Measurements from ENCODE around the gene ZBTB16. TPM values are rescaled to one million over a fixed set of nuclear protein-coding genes. Genes with fewer than 3 reads are reported as not detected.

The ZBTB16 gene
- total and polyA plus RNA-seq, 2 experiments from 2014 or later, result 0.29 to 1.4 TPM

DNA sequence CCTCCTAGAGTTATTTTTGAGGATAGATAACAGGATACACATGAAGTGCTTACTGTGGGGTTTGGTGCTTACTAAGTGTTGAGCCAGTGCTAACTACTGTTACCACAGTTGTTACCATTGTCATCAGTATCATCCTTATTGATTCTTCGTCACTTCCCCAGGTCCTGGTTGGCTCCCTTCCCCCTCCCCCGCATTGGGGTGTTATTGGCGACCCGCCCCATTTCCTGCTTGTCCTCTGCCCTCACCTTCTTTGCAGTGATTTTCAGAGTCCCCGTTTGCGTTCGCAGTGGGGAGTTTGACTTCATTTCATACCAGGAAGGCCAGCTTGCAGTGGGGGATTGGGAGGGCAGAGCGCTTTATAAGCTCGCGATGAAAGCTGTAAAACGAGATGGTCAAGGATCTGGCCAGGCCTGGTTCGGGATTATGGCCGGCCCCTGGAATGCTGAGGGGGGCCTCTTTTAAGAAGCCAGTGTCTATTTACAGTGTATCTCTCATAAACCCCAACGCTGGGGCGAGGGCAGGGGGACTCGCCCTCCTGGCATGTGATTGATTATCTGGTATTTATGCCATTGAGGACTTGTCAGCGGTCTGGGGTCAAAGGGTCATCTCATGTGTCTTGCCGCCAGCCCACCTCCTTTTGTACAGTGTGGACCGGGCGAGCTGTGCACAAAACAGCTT lies 152.1 kb downstream of the ZBTB16 start:
- H3K4me2 ChIP-seq, result peak overlapping the region; percentile 71; the same call in 1 of the 2 replicates
- no peaks in the 10 kb centered on the region for H3K36me3 ChIP-seq (ENCODE audit: insufficient read depth)
- no peak overlapping the region for H3K4me3 Mint-ChIP-seq
- peaks cover 33% of the 10 kb centered on the region for H3K4me1 Mint-ChIP-seq
- H3K9me2 ChIP-seq (ENCODE audit: insufficient read depth), result no peaks in the 10 kb centered on the region
- no peaks in the 10 kb centered on the region for H4K20me1 ChIP-seq (replicated peaks; ENCODE audit: insufficient read depth)
- no peaks in the 10 kb centered on the region for H3K27me3 ChIP-seq (ENCODE audit: insufficient read depth)
- H3K4me1 ChIP-seq (ENCODE audit: insufficient read depth), result peaks cover 26% of the 10 kb centered on the region
- no peaks in the 10 kb centered on the region for H3F3A ChIP-seq (replicated peaks; ENCODE audit: low read depth)
- ATAC-seq (no peak; the same call in 2 of the 3 replicates), DNase-seq (ENCODE audit: low spot score) (peak; percentile 38)
- no peaks in the 10 kb centered on the region for H3K9me3 Mint-ChIP-seq
- H2AFZ ChIP-seq, result peak overlapping the region; percentile 97
- no peak overlapping the region for H3K27ac ChIP-seq (ENCODE audit: low read depth)
- H3K27ac Mint-ChIP-seq, result no peak overlapping the region
- no peaks in the 10 kb centered on the region for H3K79me2 ChIP-seq (replicated peaks; ENCODE audit: insufficient read depth)
- H3K36me3 Mint-ChIP-seq (ENCODE audit: low read depth), result no peaks in the 10 kb centered on the region
- H3K4me3 ChIP-seq, result no peak overlapping the region
- TF ChIP-seq ZNF331 (CRISPR knock-in tag; IDR thresholded peaks at IDR 0.05; ENCODE audit: low read depth), result no peak
- TF ChIP-seq, protein P1, sequence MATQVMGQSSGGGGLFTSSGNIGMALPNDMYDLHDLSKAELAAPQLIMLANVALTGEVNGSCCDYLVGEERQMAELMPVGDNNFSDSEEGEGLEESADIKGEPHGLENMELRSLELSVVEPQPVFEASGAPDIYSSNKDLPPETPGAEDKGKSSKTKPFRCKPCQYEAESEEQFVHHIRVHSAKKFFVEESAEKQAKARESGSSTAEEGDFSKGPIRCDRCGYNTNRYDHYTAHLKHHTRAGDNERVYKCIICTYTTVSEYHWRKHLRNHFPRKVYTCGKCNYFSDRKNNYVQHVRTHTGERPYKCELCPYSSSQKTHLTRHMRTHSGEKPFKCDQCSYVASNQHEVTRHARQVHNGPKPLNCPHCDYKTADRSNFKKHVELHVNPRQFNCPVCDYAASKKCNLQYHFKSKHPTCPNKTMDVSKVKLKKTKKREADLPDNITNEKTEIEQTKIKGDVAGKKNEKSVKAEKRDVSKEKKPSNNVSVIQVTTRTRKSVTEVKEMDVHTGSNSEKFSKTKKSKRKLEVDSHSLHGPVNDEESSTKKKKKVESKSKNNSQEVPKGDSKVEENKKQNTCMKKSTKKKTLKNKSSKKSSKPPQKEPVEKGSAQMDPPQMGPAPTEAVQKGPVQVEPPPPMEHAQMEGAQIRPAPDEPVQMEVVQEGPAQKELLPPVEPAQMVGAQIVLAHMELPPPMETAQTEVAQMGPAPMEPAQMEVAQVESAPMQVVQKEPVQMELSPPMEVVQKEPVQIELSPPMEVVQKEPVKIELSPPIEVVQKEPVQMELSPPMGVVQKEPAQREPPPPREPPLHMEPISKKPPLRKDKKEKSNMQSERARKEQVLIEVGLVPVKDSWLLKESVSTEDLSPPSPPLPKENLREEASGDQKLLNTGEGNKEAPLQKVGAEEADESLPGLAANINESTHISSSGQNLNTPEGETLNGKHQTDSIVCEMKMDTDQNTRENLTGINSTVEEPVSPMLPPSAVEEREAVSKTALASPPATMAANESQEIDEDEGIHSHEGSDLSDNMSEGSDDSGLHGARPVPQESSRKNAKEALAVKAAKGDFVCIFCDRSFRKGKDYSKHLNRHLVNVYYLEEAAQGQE (IDR thresholded peaks at IDR 0.05; ENCODE audit: unreplicated experiment), result no peak
- TF ChIP-seq, protein P2, sequence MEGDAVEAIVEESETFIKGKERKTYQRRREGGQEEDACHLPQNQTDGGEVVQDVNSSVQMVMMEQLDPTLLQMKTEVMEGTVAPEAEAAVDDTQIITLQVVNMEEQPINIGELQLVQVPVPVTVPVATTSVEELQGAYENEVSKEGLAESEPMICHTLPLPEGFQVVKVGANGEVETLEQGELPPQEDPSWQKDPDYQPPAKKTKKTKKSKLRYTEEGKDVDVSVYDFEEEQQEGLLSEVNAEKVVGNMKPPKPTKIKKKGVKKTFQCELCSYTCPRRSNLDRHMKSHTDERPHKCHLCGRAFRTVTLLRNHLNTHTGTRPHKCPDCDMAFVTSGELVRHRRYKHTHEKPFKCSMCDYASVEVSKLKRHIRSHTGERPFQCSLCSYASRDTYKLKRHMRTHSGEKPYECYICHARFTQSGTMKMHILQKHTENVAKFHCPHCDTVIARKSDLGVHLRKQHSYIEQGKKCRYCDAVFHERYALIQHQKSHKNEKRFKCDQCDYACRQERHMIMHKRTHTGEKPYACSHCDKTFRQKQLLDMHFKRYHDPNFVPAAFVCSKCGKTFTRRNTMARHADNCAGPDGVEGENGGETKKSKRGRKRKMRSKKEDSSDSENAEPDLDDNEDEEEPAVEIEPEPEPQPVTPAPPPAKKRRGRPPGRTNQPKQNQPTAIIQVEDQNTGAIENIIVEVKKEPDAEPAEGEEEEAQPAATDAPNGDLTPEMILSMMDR (conservative IDR thresholded peaks at IDR 0.05; ENCODE audit: low read depth in 2 of 2), result no peak
- TF ChIP-seq, protein P3, sequence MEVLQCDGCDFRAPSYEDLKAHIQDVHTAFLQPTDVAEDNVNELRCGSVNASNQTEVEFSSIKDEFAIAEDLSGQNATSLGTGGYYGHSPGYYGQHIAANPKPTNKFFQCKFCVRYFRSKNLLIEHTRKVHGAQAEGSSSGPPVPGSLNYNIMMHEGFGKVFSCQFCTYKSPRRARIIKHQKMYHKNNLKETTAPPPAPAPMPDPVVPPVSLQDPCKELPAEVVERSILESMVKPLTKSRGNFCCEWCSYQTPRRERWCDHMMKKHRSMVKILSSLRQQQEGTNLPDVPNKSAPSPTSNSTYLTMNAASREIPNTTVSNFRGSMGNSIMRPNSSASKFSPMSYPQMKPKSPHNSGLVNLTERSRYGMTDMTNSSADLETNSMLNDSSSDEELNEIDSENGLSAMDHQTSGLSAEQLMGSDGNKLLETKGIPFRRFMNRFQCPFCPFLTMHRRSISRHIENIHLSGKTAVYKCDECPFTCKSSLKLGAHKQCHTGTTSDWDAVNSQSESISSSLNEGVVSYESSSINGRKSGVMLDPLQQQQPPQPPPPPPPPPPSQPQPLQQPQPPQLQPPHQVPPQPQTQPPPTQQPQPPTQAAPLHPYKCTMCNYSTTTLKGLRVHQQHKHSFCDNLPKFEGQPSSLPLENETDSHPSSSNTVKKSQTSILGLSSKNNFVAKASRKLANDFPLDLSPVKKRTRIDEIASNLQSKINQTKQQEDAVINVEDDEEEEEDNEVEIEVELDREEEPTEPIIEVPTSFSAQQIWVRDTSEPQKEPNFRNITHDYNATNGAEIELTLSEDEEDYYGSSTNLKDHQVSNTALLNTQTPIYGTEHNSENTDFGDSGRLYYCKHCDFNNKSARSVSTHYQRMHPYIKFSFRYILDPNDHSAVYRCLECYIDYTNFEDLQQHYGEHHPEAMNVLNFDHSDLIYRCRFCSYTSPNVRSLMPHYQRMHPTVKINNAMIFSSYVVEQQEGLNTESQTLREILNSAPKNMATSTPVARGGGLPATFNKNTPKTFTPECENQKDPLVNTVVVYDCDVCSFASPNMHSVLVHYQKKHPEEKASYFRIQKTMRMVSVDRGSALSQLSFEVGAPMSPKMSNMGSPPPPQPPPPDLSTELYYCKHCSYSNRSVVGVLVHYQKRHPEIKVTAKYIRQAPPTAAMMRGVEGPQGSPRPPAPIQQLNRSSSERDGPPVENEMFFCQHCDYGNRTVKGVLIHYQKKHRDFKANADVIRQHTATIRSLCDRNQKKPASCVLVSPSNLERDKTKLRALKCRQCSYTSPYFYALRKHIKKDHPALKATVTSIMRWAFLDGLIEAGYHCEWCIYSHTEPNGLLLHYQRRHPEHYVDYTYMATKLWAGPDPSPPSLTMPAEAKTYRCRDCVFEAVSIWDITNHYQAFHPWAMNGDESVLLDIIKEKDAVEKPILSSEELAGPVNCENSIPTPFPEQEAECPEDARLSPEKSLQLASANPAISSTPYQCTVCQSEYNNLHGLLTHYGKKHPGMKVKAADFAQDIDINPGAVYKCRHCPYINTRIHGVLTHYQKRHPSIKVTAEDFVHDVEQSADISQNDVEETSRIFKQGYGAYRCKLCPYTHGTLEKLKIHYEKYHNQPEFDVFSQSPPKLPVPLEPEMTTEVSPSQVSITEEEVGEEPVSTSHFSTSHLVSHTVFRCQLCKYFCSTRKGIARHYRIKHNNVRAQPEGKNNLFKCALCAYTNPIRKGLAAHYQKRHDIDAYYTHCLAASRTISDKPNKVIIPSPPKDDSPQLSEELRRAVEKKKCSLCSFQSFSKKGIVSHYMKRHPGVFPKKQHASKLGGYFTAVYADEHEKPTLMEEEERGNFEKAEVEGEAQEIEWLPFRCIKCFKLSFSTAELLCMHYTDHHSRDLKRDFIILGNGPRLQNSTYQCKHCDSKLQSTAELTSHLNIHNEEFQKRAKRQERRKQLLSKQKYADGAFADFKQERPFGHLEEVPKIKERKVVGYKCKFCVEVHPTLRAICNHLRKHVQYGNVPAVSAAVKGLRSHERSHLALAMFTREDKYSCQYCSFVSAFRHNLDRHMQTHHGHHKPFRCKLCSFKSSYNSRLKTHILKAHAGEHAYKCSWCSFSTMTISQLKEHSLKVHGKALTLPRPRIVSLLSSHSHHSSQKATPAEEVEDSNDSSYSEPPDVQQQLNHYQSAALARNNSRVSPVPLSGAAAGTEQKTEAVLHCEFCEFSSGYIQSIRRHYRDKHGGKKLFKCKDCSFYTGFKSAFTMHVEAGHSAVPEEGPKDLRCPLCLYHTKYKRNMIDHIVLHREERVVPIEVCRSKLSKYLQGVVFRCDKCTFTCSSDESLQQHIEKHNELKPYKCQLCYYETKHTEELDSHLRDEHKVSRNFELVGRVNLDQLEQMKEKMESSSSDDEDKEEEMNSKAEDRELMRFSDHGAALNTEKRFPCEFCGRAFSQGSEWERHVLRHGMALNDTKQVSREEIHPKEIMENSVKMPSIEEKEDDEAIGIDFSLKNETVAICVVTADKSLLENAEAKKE (CRISPR knock-in tag; IDR thresholded peaks at IDR 0.05), result no peak
- no peak for TF ChIP-seq EZH2 (IDR thresholded peaks at IDR 0.05; ENCODE audit: low read depth, unreplicated experiment)
- no peak for TF ChIP-seq NANOG (IDR thresholded peaks at IDR 0.05; ENCODE audit: borderline replicate concordance)
- TF ChIP-seq, protein P4, sequence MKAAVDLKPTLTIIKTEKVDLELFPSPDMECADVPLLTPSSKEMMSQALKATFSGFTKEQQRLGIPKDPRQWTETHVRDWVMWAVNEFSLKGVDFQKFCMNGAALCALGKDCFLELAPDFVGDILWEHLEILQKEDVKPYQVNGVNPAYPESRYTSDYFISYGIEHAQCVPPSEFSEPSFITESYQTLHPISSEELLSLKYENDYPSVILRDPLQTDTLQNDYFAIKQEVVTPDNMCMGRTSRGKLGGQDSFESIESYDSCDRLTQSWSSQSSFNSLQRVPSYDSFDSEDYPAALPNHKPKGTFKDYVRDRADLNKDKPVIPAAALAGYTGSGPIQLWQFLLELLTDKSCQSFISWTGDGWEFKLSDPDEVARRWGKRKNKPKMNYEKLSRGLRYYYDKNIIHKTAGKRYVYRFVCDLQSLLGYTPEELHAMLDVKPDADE (IDR thresholded peaks at IDR 0.05), result no peak
- TF ChIP-seq EZH2phosphoT487 (IDR thresholded peaks at IDR 0.05; ENCODE audit: unreplicated experiment), result no peak
- TF ChIP-seq ZNF114 (CRISPR knock-in tag; IDR thresholded peaks at IDR 0.05), result no peak
- TF ChIP-seq CREB1 (CRISPR knock-in tag; IDR thresholded peaks at IDR 0.05; ENCODE audit: low read depth), result no peak
- TF ChIP-seq STAT1 (IDR thresholded peaks at IDR 0.05; ENCODE audit: unreplicated experiment), result no peak
- no peak for TF ChIP-seq POLR2AphosphoS5 (IDR thresholded peaks at IDR 0.05; ENCODE audit: low read depth)
- no peak for TF ChIP-seq JUNB (IDR thresholded peaks at IDR 0.05; ENCODE audit: unreplicated experiment)
- H3K27me3 Mint-ChIP-seq (ENCODE audit: insufficient read depth, low read depth, poor library complexity), result peaks cover 3% of the 10 kb centered on the region

Data from GM23338 (cell line).